ENCODE results near the gene DOCK2. TPM values are rescaled to one million over a fixed set of nuclear protein-coding genes. Genes with fewer than 3 reads are reported as not detected.
A peak's percentile ranks its signal among the peaks of the same experiment; 100 is the strongest.
"Not testable (repeated sequence)": the region's sequence is repeated elsewhere in the genome, so short reads cannot be mapped to it uniquely, and the experiment has no call there.

Gene DOCK2
- total RNA-seq, 2 donors from 2014 or later: 4.9 to 13.3 TPM

DNA sequence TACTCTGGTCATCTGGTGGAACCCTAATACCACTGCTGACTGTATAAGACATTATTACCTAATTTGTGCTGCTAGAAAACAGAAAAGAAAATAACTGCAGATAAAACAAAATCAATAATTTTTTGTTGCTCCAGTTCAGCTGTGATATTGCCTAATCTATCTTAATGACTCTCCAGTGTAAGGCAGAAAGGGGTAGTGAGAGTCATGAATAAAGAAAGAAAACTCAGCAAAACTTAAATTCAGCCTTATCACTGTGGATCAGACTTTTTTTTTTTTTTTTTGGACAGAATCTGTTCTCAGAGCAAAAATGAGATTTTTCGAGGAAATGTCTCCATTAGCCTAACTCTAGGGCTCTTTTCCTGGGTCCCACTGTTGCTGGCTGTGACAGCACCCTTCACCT lies 1.1 kb upstream of the DOCK2 start:
- intact Hi-C loops (cut with DNase I, micrococcal nuclease): no loop called here
- no peak for ATAC-seq
- DNase-seq: no peak

- ATAC-seq (no peak), DNase-seq (no peak)
- intact Hi-C loops (cut with DNase I, micrococcal nuclease): no loop called here
Observed at GRCh38 chr5:169636477-169637084, 494 bp upstream of the DOCK2 start.

GRCh38 chr5:169637549-169638121 lies 560 bp downstream of the DOCK2 start:
- peak in 1 of 2 donors; percentile 61 for DNase-seq
- peak; percentile 31 for ATAC-seq
- intact Hi-C loops (cut with DNase I, micrococcal nuclease): no loop called here

- no peak for ATAC-seq
- DNase-seq: no peak
- intact Hi-C loops (cut with DNase I, micrococcal nuclease): no loop called here
Observed at GRCh38 chr5:169641253-169641652, 4.2 kb downstream of the DOCK2 start.

GRCh38 chr5:169646856-169647255 lies 9.8 kb downstream of the DOCK2 start:
- intact Hi-C loops (cut with DNase I, micrococcal nuclease): no loop called here
- DNase-seq: no peak
- no peak for ATAC-seq

DNA sequence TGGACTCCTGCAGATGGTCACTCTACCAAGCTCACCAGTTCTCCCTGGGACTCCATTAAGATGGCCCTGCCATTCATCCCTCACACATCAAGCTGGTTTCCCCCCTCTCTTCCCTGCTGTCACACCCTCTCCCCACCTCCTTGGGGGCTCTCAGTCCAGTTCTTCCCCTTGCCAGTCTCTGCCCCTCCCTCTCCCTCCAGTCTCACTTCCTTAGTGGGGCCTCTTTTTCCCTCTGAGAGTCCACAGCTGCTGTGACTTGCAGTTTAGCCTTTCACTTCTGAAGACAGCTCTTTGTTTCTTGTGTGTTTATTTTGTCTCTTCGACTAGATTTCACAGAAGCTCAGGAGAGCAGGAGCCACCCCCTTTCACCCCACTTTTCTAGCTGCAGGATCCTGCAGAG lies 10.5 kb downstream of the DOCK2 start:
- intact Hi-C loops (cut with DNase I, micrococcal nuclease): no loop called here
- DNase-seq (no peak), ATAC-seq (no peak)

DNA sequence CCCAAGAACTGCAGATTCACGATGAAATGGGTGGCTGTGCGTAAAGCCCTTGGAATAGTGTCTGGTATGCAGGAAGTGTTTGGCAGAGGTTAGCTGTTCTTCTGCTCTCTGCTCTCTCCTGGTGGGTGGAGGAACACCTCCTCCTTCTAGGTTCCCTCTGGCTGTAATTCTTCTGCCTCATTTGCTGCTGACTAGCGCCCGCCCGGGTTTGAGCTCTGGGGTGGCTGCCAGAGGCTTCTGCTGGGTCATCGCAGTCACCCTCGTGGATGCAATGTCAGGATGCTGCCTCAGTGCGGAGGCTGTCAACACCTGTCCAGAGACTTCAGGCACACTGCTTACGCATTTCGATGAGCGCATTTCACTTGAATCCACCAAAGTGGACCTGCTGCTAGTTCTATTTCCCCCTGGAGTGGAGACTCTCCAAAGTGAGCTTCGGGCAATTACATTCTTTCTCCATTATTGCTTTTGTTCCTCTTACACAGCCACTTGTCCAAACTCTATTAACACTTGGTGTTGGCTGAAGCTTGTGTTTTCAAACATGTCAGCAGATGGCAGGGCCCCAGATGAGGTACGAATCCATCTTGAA lies 11.7 kb downstream of the DOCK2 start:
- no peak for DNase-seq
- ATAC-seq: no peak
- intact Hi-C loops (cut with DNase I, micrococcal nuclease): no loop called here

DNA sequence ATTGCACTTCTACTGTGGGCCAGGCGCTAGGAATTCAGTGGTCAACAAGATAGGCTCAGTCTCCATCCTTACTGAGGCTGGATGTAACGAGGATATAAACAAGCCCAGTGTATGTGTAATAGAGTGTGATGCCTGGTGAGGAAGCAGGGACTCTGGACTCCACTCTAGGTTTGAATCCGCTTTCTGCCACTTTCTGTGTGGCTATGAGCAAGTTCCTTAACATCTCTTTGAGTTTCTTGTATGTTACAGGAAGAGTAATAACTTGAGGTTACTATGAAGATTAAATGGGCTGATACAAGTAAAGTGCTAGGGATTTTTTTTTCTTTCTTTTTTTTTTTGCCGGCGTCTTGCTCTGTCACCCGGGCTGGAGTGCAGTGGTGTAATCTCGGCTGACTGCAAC lies 12.4 kb downstream of the DOCK2 start:
- ATAC-seq (no peak), DNase-seq (no peak)
- intact Hi-C loops (cut with DNase I, micrococcal nuclease): no loop called here

DNA sequence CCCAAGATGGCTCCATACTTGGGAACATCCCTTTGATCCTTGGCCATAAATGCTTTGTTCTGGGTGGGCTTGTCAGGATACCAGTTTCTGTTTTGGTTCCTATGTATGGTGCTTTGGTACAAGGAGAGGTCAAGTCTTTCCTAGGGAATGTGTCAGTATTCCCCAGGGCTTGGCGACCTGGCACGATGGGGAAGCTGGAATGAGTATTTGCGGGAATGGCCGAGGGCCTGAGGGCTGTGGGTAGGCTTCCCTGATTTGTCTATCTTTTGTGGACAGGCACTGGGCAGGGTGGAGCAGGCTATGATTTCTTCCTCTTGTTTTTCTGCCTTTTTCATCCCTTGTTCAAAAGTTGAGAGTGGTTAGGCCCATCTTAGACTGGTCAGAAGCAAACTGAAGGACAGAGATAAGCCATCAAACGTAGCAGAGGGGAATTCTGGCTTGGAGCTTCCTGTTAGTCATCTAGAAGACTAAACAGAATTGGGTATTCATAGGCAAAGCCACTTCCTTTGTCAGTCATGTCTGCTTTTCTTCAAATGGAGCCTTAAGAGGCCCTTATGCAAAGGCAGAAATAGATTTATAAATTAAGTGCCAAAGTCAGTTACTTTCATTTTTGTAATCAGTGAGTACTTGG lies 13.7 kb downstream of the DOCK2 start:
- no peak for ATAC-seq
- DNase-seq: no peak
- intact Hi-C loops (cut with DNase I, micrococcal nuclease): no loop called here

DNA sequence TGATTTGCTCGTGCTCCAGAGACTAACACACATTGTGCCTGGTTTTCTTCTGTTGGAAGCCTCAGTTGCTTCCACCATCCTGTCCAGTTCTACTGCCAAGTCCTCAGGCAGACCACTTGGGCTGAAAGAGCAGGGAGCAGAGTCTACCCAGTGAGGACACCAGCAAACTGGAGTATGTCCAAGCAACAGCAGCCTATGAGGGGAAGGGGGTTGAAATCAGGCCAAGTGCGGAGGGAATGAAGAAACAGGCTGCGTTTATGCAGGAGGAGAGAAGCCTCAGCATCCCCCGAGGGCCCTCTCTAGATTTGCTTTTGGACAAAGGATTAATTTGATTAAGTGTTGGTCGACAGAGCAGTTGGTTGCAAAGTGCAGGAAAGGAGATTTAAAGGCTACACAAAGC lies 14.5 kb downstream of the DOCK2 start:
- intact Hi-C loops (cut with DNase I, micrococcal nuclease): no loop called here
- no peak for DNase-seq

GRCh38 chr5:169652057-169652456 lies 15.0 kb downstream of the DOCK2 start:
- ATAC-seq (no peak), DNase-seq (no peak)
- intact Hi-C loops (cut with DNase I, micrococcal nuclease): no loop called here

More for the DNA sequence above, 14.5 kb downstream of the DOCK2 start:
- no peak for ATAC-seq

GRCh38 chr5:169653091-169653490 lies 16.0 kb downstream of the DOCK2 start:
- ATAC-seq (no peak), DNase-seq (no peak)
- intact Hi-C loops (cut with DNase I, micrococcal nuclease): no loop called here

GRCh38 chr5:169655353-169655752 lies 18.3 kb downstream of the DOCK2 start:
- no peak for DNase-seq
- no peak for ATAC-seq
- intact Hi-C loops (cut with DNase I, micrococcal nuclease): no loop called here

GRCh38 chr5:169656125-169656901 lies 19.2 kb downstream of the DOCK2 start:
- ATAC-seq (no peak), DNase-seq (no peak)
- intact Hi-C loops (cut with DNase I, micrococcal nuclease): no loop called here

DNA sequence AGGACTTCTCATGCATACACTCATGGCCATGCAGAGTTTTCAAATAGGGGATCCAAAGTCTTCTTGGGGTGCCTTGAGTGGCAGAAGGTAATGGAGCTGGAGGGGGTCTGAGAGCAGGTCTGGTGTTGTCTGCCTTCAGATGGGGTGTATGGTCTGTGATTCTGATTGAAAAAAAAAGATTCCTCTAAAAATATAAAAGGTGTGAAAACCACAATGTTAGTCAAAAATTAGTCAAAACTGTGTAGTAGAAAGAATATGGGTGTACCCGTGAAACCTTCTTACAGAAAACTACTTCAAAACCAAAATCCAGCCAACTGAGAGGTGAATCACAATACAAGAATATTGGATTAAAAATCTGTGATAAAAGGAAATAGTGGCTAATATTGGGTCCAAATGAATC lies 20.1 kb downstream of the DOCK2 start:
- DNase-seq: no peak
- no peak for ATAC-seq
- intact Hi-C loops (cut with DNase I, micrococcal nuclease): no loop called here

DNA sequence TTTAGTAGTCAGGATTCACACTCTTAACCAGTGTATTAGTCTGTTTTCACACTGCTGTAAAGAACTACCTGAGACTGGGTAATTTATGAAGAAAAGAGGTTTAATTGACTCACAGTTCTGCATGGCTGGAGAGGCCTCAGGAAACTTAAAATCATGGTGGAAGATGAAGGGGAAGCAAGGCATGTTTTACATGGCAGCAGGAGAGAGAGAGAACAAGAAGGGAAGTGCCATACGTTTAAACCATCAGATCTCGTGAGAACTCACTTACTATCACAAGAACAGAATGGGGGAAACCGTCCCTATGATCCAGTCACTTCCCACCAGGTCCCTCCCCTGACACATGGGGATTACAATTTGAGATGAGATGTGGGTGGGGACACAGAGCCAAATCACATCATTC lies 25.4 kb downstream of the DOCK2 start:
- DNase-seq; ATAC-seq; intact Hi-C loops (cut with DNase I, micrococcal nuclease): not testable (repeated sequence)

DNA sequence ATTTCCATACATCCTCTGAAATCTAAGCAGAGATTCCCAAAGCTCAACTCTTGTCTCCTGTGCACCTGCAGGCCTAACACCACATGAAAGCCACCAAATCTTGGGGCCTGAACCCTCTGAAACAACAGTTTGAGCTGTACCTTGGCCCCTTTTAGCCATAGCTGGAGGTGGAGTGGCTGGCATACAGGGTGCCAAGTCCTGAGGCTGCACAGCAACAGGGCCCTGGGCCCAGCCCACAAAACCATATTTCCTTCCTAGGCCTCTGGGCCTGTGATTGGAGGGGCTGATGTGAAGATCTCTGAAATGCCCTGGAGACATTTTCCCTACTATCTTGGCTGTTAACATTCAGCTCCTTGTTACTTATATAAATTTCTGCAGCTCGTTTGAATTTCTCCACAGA lies 26.5 kb downstream of the DOCK2 start:
- DNase-seq (no peak), ATAC-seq (no peak)
- intact Hi-C loops (cut with DNase I, micrococcal nuclease): no loop called here

DNA sequence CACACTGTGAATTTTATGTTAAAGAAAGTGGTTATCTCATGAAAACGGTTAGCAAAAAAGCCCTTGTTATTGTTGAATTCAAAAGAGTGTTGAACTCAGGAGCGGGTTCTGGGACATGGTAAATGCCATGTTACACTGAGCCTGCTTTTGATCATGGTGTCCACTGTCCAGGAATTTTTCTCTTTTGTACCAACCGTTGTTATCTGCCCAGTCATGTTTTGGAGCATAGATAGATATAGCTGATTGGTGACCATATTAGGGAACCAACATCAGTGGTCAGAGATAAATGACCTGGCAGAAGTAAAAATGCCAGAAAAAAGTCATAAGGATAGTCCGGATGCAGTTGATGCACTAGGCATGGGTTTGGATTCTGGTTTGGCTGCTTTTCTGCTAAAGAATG lies 29.3 kb downstream of the DOCK2 start:
- intact Hi-C loops (cut with DNase I, micrococcal nuclease): no loop called here
- ATAC-seq (no peak), DNase-seq (no peak)

GRCh38 chr5:169667896-169668674 lies 31.0 kb downstream of the DOCK2 start:
- intact Hi-C loops (cut with DNase I, micrococcal nuclease): no loop called here
- ATAC-seq (no peak), DNase-seq (no peak)
